Measurements from ENCODE around the gene REEP1.
"Not testable (repeated sequence)": the region's sequence is repeated elsewhere in the genome, so short reads cannot be mapped to it uniquely, and the experiment has no call there.

REEP1 gene

DNA sequence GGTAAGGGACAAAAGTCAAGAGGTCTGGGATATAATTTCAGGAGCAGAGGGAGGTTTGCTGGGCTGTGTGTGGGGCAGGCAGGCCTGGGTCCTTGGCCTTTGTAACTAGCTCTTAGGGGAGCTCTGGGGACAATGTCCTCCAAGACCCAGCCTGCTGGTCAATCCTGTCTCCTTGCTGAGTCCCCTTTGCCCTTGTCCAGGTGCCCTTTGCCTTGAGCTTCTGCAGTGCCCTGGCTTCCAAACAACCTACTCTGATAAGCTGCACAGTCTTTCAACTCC lies 30.0 kb upstream of the REEP1 start:
- Histone ChIP-seq H3K27ac (ENCODE audit: low read length) (no peak overlapping the region), H3K9me3 (ENCODE audit: control insufficient read depth, low read depth, low read length) (no peaks in the 10 kb centered on the region), H3K36me3 (ENCODE audit: control insufficient read depth, low read depth, low read length) (no peaks in the 10 kb centered on the region), H3K4me3 (ENCODE audit: low read length) (no peak overlapping the region), H3K4me1 (ENCODE audit: control insufficient read depth, low read depth, low read length) (no peaks in the 10 kb centered on the region), H3K9ac (ENCODE audit: low read length) (no peak overlapping the region), H3K27me3 (ENCODE audit: control insufficient read depth, insufficient read depth, low read length) (no peaks in the 10 kb centered on the region)

DNA sequence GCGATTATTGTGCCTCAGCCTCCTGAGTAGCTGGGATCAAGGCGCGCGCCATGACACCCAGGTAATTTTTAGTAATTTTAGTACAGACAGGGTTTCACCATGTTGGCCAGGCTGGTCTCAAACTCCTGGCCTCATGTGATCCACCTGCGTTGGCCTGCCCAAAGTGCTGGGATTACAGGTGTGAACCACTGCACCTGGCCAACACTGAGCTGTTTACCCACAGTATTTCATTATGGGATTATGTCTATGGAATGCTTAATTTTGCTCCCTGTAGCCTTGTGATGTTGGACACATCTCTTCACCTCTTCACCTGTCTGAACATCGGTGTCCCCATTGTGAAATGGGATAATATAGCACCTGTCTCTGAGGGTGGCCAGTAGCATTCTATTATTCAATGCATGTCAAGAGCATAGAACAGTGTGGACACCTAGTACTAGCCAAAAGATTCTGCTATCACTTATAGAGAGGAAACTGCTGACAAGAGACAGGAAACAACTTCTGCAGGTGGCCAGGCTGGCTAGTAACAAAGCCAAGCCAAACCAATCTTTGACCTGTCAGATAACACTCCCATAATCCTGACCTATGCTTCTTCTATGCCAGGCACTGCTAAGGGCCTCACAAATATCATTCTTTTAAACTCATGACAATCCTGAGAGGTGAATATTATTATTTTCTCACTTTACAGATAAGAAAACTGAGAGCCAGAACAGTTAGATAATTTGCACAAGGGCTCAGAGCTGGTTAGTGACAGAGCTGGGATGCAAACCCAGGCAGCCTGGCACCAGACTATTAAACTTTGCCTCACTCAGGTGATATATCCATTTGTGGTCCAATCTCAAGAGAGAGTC lies 29.4 kb upstream of the REEP1 start:
- Histone ChIP-seq H3K4me1 (ENCODE audit: control insufficient read depth, low read depth, low read length) (no peaks in the 10 kb centered on the region), H3K9ac (ENCODE audit: low read length) (no peak overlapping the region), H3K36me3 (ENCODE audit: control insufficient read depth, low read depth, low read length) (no peaks in the 10 kb centered on the region), H3K27ac (ENCODE audit: low read length) (no peak overlapping the region), H3K4me3 (ENCODE audit: low read length) (no peak overlapping the region), H3K9me3 (ENCODE audit: control insufficient read depth, low read depth, low read length) (no peaks in the 10 kb centered on the region), H3K27me3 (ENCODE audit: control insufficient read depth, insufficient read depth, low read length) (no peaks in the 10 kb centered on the region)

DNA sequence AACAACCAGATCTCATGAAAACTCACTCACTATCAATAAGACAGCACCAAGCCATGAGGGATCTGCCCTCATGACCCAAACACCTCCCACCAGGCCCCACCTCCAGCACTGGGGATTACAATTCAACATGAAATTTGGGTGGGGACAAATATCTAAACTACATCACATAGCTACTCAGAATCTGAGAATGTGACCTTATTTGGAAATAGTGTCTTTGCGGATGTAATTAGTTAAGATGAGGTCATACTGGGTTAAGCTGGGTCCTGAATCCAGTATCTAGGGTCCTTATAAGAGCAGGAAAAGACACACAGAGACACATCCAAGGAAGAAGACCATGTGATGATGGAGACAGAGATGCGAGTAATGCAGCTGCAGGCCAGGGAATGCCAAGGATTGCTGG lies 27.5 kb upstream of the REEP1 start:
- no peaks in the 10 kb centered on the region for H3K27me3 ChIP-seq (ENCODE audit: control insufficient read depth, insufficient read depth, low read length)
- no peak overlapping the region for H3K4me3 ChIP-seq (ENCODE audit: low read length)
- no peaks in the 10 kb centered on the region for H3K9me3 ChIP-seq (ENCODE audit: control insufficient read depth, low read depth, low read length)
- H3K9ac ChIP-seq (ENCODE audit: low read length), result no peak overlapping the region
- H3K4me1 ChIP-seq (ENCODE audit: control insufficient read depth, low read depth, low read length), result no peaks in the 10 kb centered on the region
- H3K27ac ChIP-seq (ENCODE audit: low read length), result no peak overlapping the region
- H3K36me3 ChIP-seq (ENCODE audit: control insufficient read depth, low read depth, low read length), result no peaks in the 10 kb centered on the region

DNA sequence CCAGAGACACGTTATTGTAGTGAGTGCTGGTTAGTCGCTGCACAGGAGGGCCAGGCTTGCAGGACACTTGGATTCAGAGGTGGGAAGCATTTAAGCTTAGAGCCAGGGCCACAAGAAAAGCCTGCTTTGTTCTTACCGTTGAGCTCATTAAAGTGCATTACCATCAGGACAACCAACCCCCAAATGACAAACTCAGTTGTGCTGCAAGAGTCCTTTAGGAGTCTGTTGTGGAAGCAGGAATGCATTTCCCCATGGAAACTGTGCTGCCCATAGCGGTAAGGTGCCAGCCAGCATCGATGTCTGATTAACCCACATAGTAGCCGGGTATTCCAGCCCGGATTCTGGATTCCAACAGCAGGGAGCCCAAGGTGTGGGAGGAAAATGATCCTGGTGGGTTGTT lies 23.4 kb upstream of the REEP1 start:
- no peaks in the 10 kb centered on the region for H3K4me1 ChIP-seq (ENCODE audit: control insufficient read depth, low read depth, low read length)
- no peaks in the 10 kb centered on the region for H3K36me3 ChIP-seq (ENCODE audit: control insufficient read depth, low read depth, low read length)
- no peaks in the 10 kb centered on the region for H3K9me3 ChIP-seq (ENCODE audit: control insufficient read depth, low read depth, low read length)
- no peak overlapping the region for H3K27ac ChIP-seq (ENCODE audit: low read length)
- H3K27me3 ChIP-seq (ENCODE audit: control insufficient read depth, insufficient read depth, low read length), result no peaks in the 10 kb centered on the region
- H3K4me3 ChIP-seq (ENCODE audit: low read length), result no peak overlapping the region
- no peak overlapping the region for H3K9ac ChIP-seq (ENCODE audit: low read length)

DNA sequence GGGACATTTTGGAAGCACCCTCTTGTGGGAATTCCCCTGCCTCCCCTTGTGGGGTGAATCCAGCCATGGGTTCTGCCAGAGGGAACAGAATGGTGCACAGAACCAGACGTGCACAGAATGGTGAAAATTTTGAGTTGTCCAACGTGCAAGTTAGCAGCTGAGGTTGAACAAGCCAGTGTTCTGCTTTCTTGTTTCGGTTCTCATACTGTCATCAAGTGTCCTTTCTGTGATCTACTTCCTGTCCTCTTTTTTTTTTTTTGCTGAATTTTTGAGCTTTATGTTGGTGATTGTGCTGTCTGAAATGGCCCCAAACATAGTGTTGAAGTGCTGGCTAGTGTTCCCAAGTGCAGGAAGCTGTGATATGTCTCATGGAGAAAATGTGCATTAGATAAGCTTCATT lies 21.5 kb upstream of the REEP1 start:
- Histone ChIP-seq H3K27me3 (ENCODE audit: control insufficient read depth, insufficient read depth, low read length) (no peaks in the 10 kb centered on the region), H3K4me3 (ENCODE audit: low read length) (no peak overlapping the region), H3K36me3 (ENCODE audit: control insufficient read depth, low read depth, low read length) (no peaks in the 10 kb centered on the region), H3K9ac (ENCODE audit: low read length) (no peak overlapping the region), H3K9me3 (ENCODE audit: control insufficient read depth, low read depth, low read length) (no peaks in the 10 kb centered on the region), H3K4me1 (ENCODE audit: control insufficient read depth, low read depth, low read length) (no peaks in the 10 kb centered on the region), H3K27ac (ENCODE audit: low read length) (no peak overlapping the region)

DNA sequence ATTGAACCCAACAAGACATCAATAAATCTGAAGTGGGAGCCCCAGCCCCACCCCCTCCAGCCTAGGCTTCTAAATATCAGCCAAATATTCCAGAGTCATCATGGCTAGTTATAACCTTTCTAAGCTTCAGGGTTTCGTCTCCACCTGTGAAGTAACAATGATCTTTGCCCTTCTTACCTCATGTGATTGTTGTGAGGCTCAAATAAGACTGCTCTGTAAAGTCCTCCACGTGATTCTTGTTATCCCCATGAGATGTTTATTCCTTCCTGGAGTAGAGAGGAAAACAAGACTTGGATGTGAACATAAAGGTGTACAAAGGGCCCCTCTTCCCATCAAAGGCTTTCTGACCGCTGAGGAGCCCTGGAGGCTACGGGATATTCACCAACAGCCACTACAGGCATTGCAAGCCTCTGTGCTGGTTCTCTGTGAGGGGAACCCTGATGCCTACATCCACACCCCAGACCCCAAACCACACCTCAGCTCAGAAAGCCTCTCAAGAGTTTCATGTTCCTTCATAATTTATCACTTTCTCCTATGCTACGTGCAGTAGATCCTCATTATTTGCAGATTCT lies 20.1 kb upstream of the REEP1 start:
- no peak overlapping the region for H3K4me3 ChIP-seq (ENCODE audit: low read length)
- no peak overlapping the region for H3K9ac ChIP-seq (ENCODE audit: low read length)
- H3K27me3 ChIP-seq (ENCODE audit: control insufficient read depth, insufficient read depth, low read length), result no peaks in the 10 kb centered on the region

DNA sequence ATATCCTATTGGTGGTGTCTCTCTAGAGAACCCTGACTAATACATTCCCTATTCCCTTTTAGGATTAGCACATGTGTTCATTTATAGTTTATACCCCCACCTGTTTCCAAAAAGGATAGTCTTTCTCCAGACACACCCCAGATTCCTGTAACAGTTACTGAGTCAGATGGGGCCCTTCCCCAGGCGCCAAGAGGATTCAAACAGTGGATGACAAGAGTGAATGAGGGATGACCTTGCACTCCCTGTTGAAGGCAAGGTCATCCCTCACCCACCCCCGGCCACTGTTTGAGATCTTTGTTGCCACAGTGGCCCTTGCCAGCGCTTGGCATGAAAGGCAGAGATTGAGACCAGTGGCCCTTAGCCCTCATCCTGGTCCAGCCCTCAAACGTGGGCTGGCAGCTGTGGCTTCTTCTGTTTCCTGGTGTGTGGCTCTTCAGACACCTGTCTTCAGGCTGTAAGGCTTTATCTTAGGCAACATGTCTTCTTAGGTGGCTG lies 15.3 kb upstream of the REEP1 start:
- Histone ChIP-seq H3K4me3 (ENCODE audit: low read length) (no peak overlapping the region), H3K36me3 (ENCODE audit: control insufficient read depth, low read depth, low read length) (no peaks in the 10 kb centered on the region), H3K4me1 (ENCODE audit: control insufficient read depth, low read depth, low read length) (no peaks in the 10 kb centered on the region), H3K27me3 (ENCODE audit: control insufficient read depth, insufficient read depth, low read length) (no peaks in the 10 kb centered on the region), H3K27ac (ENCODE audit: low read length) (no peak overlapping the region), H3K9ac (ENCODE audit: low read length) (no peak overlapping the region), H3K9me3 (ENCODE audit: control insufficient read depth, low read depth, low read length) (no peaks in the 10 kb centered on the region)

More for the DNA sequence above, 20.1 kb upstream of the REEP1 start:
- Histone ChIP-seq H3K4me1 (ENCODE audit: control insufficient read depth, low read depth, low read length) (no peaks in the 10 kb centered on the region), H3K27ac (ENCODE audit: low read length) (no peak overlapping the region), H3K9me3 (ENCODE audit: control insufficient read depth, low read depth, low read length) (no peaks in the 10 kb centered on the region), H3K36me3 (ENCODE audit: control insufficient read depth, low read depth, low read length) (no peaks in the 10 kb centered on the region)

DNA sequence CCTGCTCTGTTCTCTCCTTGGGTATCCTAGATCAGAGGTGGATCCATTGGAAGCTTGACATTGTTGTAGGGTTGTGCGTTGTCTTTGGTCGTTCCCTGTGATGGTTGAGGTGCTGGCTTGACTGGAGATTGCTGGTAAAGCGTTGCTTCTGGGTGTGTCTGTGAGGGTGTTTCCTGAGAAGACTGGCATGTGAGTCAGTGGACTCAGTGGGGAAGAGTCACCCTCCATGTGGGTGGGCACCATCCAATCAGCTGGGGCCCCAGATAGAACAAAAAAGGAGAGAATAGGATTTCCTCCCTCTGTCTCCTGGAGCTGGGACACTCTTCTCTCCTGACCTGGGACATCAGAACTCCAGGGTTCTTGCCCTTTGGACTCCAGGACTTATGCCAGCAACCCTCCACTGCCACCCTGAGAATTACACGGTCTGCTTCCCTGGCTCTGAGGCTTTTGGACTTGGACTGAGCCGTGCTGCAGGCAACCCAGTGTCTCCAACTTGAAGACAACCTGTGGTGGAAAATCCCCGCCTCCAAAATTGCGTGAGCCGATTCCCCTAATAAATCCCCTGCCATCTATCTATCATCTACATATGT lies 14.8 kb upstream of the REEP1 start:
- Histone ChIP-seq H3K4me3 (ENCODE audit: low read length) (no peak overlapping the region), H3K9me3 (ENCODE audit: control insufficient read depth, low read depth, low read length) (no peaks in the 10 kb centered on the region), H3K4me1 (ENCODE audit: control insufficient read depth, low read depth, low read length) (no peaks in the 10 kb centered on the region), H3K9ac (ENCODE audit: low read length) (no peak overlapping the region), H3K27ac (ENCODE audit: low read length) (no peak overlapping the region), H3K36me3 (ENCODE audit: control insufficient read depth, low read depth, low read length) (no peaks in the 10 kb centered on the region), H3K27me3 (ENCODE audit: control insufficient read depth, insufficient read depth, low read length) (no peaks in the 10 kb centered on the region)

DNA sequence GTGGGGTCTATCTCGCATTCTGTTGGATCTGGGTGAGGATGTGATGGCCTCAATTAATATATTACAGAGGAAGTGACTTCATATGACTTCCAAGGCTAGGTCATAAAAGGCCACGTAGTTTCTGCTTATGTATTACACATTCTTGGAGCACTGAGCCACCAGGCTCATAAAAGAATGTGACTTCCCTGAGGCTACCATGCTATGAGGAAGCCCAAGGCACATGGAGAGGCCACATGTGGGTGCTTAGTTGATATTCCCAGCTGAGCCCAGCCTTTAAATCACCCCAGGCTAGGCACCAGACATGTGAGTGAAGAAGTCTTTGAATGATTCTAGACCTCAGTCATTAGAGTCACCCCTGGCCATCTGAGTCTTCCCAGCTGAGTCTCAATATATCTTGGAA lies 13.3 kb upstream of the REEP1 start:
- H3K9ac ChIP-seq (ENCODE audit: low read length), result no peak overlapping the region
- no peak overlapping the region for H3K27ac ChIP-seq (ENCODE audit: low read length)
- no peaks in the 10 kb centered on the region for H3K36me3 ChIP-seq (ENCODE audit: control insufficient read depth, low read depth, low read length)
- H3K4me1 ChIP-seq (ENCODE audit: control insufficient read depth, low read depth, low read length), result no peaks in the 10 kb centered on the region
- no peaks in the 10 kb centered on the region for H3K9me3 ChIP-seq (ENCODE audit: control insufficient read depth, low read depth, low read length)
- H3K4me3 ChIP-seq (ENCODE audit: low read length), result no peak overlapping the region
- H3K27me3 ChIP-seq (ENCODE audit: control insufficient read depth, insufficient read depth, low read length), result no peaks in the 10 kb centered on the region

DNA sequence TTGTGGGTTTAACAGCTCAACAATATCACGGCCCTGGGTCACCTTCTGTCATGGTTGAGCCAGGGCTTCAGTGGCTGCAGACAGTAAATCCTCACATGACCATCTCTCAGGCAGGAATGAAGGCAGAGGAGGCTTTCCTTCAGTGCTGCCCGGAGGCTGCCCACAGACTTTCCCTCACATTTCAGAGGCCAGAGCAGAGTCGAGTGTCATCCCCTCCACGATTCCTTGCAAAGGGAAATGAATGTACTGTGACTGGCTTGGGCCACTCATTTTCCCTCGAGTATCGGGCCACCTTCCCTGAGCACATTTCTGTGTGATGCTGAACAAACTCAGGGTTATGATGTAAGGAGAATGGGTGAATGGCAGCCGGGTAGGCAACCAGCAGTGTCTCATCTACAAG lies 10.0 kb upstream of the REEP1 start:
- Histone ChIP-seq H3K4me3 (ENCODE audit: low read length) (no peak overlapping the region), H3K36me3 (ENCODE audit: control insufficient read depth, low read depth, low read length) (no peaks in the 10 kb centered on the region), H3K27ac (ENCODE audit: low read length) (no peak overlapping the region), H3K9ac (ENCODE audit: low read length) (no peak overlapping the region), H3K9me3 (ENCODE audit: control insufficient read depth, low read depth, low read length) (no peaks in the 10 kb centered on the region), H3K27me3 (ENCODE audit: control insufficient read depth, insufficient read depth, low read length) (no peaks in the 10 kb centered on the region), H3K4me1 (ENCODE audit: control insufficient read depth, low read depth, low read length) (no peaks in the 10 kb centered on the region)

DNA sequence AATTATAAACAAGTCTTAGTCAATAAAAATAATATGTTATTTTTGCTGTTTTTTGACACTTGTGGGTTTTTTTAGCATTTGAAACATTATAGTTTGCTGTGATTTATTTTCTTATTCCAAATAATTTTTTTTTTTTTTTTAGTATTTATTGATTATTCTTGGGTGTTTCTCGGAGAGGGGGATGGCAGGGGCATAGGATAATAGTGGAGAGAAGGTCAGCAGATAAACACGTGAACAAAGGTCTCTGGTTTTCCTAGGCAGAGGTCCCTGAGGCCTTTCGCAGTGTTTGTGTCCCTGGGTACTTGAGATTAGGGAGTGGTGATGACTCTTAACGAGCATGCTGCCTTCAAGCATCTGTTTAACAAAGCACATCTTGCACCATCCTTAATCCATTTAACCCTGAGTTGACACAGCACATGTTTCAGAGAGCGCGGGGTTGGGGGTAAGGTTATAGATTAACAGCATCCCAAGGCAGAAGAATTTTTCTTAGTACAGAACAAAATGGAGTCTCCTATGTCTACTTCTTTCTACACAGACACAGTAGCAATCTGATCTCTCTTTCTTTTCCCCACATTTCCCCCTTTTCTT lies 8.5 kb upstream of the REEP1 start:
- not testable (repeated sequence) for H3K36me3 ChIP-seq (ENCODE audit: control insufficient read depth, low read depth, low read length); H3K27me3 ChIP-seq (ENCODE audit: control insufficient read depth, insufficient read depth, low read length); H3K9ac ChIP-seq (ENCODE audit: low read length); H3K27ac ChIP-seq (ENCODE audit: low read length); H3K4me3 ChIP-seq (ENCODE audit: low read length); H3K9me3 ChIP-seq (ENCODE audit: control insufficient read depth, low read depth, low read length); H3K4me1 ChIP-seq (ENCODE audit: control insufficient read depth, low read depth, low read length)

Measured in iPS-18a (cell line).